ENCODE measurements around the gene KY.

KY gene

GRCh38 chr3:134618478-134619300 lies 32.1 kb downstream of the KY start:
- H3K4me3 ChIP-seq (ENCODE audit: low read depth, low read length): no peak overlapping the region
- TF ChIP-seq CTCF (IDR thresholded peaks at IDR 0.05; ENCODE audit: low read depth, low read length): no peak

GRCh38 chr3:134617608-134618477 lies 33.0 kb downstream of the KY start:
- TF ChIP-seq CTCF (IDR thresholded peaks at IDR 0.05; ENCODE audit: low read depth, low read length): no peak
- H3K4me3 ChIP-seq (ENCODE audit: low read depth, low read length): no peak overlapping the region

GRCh38 chr3:134615743-134616142 lies 35.1 kb downstream of the KY start:
- no peak for TF ChIP-seq CTCF (IDR thresholded peaks at IDR 0.05; ENCODE audit: low read depth, low read length)
- H3K4me3 ChIP-seq (ENCODE audit: low read depth, low read length): no peak overlapping the region

- TF ChIP-seq CTCF (IDR thresholded peaks at IDR 0.05; ENCODE audit: low read depth, low read length): no peak
- no peak overlapping the region for H3K4me3 ChIP-seq (ENCODE audit: low read depth, low read length)
Observed at GRCh38 chr3:134614955-134615354, 35.9 kb downstream of the KY start.

GRCh38 chr3:134613006-134613520 lies 37.8 kb downstream of the KY start:
- H3K4me3 ChIP-seq (ENCODE audit: low read depth, low read length): no peak overlapping the region
- TF ChIP-seq CTCF (IDR thresholded peaks at IDR 0.05; ENCODE audit: low read depth, low read length): no peak

GRCh38 chr3:134611516-134611915 lies 39.3 kb downstream of the KY start:
- TF ChIP-seq CTCF (IDR thresholded peaks at IDR 0.05; ENCODE audit: low read depth, low read length): no peak
- H3K4me3 ChIP-seq (ENCODE audit: low read depth, low read length): no peak overlapping the region

Measured in WI38 (cell line).